ENCODE data around the gene LARP6. TPM values are rescaled to one million over a fixed set of nuclear protein-coding genes. Genes with fewer than 3 reads are reported as not detected.

The LARP6 gene
- total RNA-seq, 2 donors from 2014 or later, result 20.0 to 44.2 TPM

Other genes starting within 250 kb of the LARP6 start
- gene UACA, start 90.6 kb downstream of the LARP6 start, total RNA-seq, result 10 to 100 TPM; 22.4 to 27.2 TPM
- gene THAP10, start 38.3 kb upstream of the LARP6 start, total RNA-seq, result 1 to 10 TPM; 1.3 to 3.0 TPM
- 1 to 10 TPM; 3.0 to 7.3 TPM for gene LRRC49, start 38.7 kb upstream of the LARP6 start, total RNA-seq

Measured in body of pancreas (tissue), 2 donors.